Muscle layer of colon (tissue), 2 donors: Measurements from ENCODE around the gene VCP.

ENCODE experiments used
- H3K27ac ChIP-seq: one replicate; pipeline ENCODE4 v1.7.0; 2013; ENCODE audit warnings: low read depth, mild to moderate bottlenecking, low read length, moderate library complexity
- H3K27me3 ChIP-seq, 2 donors: one replicate each; pipeline ENCODE4 v1.7.0; 2013; ENCODE audit warnings: low read length in 2 of 2, mild to moderate bottlenecking in 2 of 2; ENCODE audit not compliant: insufficient read depth in 2 of 2, control insufficient read depth in 1 of 2
- H3K36me3 ChIP-seq: one replicate; pipeline ENCODE4 v1.7.0; 2013; ENCODE audit warnings: mild to moderate bottlenecking, low read length; ENCODE audit not compliant: insufficient read depth
- H3K4me1 ChIP-seq: one replicate; pipeline ENCODE4 v1.7.0; 2013; ENCODE audit warnings: mild to moderate bottlenecking, low read length; ENCODE audit not compliant: insufficient read depth
- H3K4me3 ChIP-seq, 2 donors: one replicate each; pipeline ENCODE4 v1.7.0; 2013; ENCODE audit warnings: low read length in 2 of 2, low read depth in 1 of 2, mild to moderate bottlenecking in 1 of 2, moderate library complexity in 1 of 2
- H3K9ac ChIP-seq: one replicate; pipeline ENCODE4 v1.7.0; 2013; ENCODE audit warnings: low read length
- H3K9me3 ChIP-seq: one replicate; pipeline ENCODE4 v1.7.0; 2013; ENCODE audit warnings: mild to moderate bottlenecking, low read length
- donor health status: abdominal sarcoma.
- donor health status: Adenocarcinoma of cecum.

The VCP gene

GRCh38 chr9:35054871-35055644, 17.4 kb downstream of the VCP start:
- H3K9ac ChIP-seq: no peak overlapping the region
- H3K9me3 ChIP-seq: no peaks in the 10 kb centered on the region
- H3K27me3 ChIP-seq: no peaks in the 10 kb centered on the region
- H3K4me1 ChIP-seq: peaks cover 5% of the 10 kb centered on the region
- H3K4me3 ChIP-seq: no peak overlapping the region
- peaks cover 53% of the 10 kb centered on the region for H3K36me3 ChIP-seq
- H3K27ac ChIP-seq: no peak overlapping the region

GRCh38 chr9:35054185-35054835, 18.1 kb downstream of the VCP start:
- Histone ChIP-seq H3K36me3 (peaks cover 51% of the 10 kb centered on the region), H3K4me1 (peaks cover 5% of the 10 kb centered on the region), H3K4me3 (no peak overlapping the region), H3K9ac (no peak overlapping the region), H3K27ac (no peak overlapping the region), H3K27me3 (no peaks in the 10 kb centered on the region), H3K9me3 (no peaks in the 10 kb centered on the region)

- no peaks in the 10 kb centered on the region for H3K9me3 ChIP-seq
- H3K4me1 ChIP-seq: peaks cover 5% of the 10 kb centered on the region
- peaks cover 38% of the 10 kb centered on the region for H3K36me3 ChIP-seq
- H3K27me3 ChIP-seq: no peaks in the 10 kb centered on the region
- H3K4me3 ChIP-seq: no peak overlapping the region
- H3K27ac ChIP-seq: no peak overlapping the region
- no peak overlapping the region for H3K9ac ChIP-seq
Measured at GRCh38 chr9:35051069-35051967, 21.1 kb downstream of the VCP start.

- peaks cover 5% of the 10 kb centered on the region for H3K4me1 ChIP-seq
- H3K9me3 ChIP-seq: no peaks in the 10 kb centered on the region
- no peaks in the 10 kb centered on the region for H3K27me3 ChIP-seq
- H3K4me3 ChIP-seq: no peak overlapping the region
- H3K9ac ChIP-seq: no peak overlapping the region
- H3K27ac ChIP-seq: no peak overlapping the region
- H3K36me3 ChIP-seq: peaks cover 45% of the 10 kb centered on the region
Measured at GRCh38 chr9:35048511-35048910, 23.9 kb downstream of the VCP start.

- H3K9me3 ChIP-seq: no peaks in the 10 kb centered on the region
- no peak overlapping the region for H3K4me3 ChIP-seq
- no peaks in the 10 kb centered on the region for H3K4me1 ChIP-seq
- H3K36me3 ChIP-seq: peaks cover 44% of the 10 kb centered on the region
- H3K27ac ChIP-seq: no peak overlapping the region
- no peaks in the 10 kb centered on the region for H3K27me3 ChIP-seq
- no peak overlapping the region for H3K9ac ChIP-seq
Measured at GRCh38 chr9:35044071-35044470, 28.4 kb downstream of the VCP start.

- Histone ChIP-seq H3K27me3 (no peaks in the 10 kb centered on the region), H3K4me3 (no peak overlapping the region), H3K4me1 (no peaks in the 10 kb centered on the region), H3K36me3 (peaks cover 35% of the 10 kb centered on the region), H3K27ac (no peak overlapping the region), H3K9me3 (no peaks in the 10 kb centered on the region), H3K9ac (no peak overlapping the region)
Measured at GRCh38 chr9:35042891-35043545, 29.4 kb downstream of the VCP start.

- no peak overlapping the region for H3K4me3 ChIP-seq
- H3K27me3 ChIP-seq: no peaks in the 10 kb centered on the region
- H3K9me3 ChIP-seq: no peaks in the 10 kb centered on the region
- H3K9ac ChIP-seq: no peak overlapping the region
- no peak overlapping the region for H3K27ac ChIP-seq
- H3K4me1 ChIP-seq: no peaks in the 10 kb centered on the region
- peaks cover 30% of the 10 kb centered on the region for H3K36me3 ChIP-seq
Measured at GRCh38 chr9:35042081-35042604, 30.3 kb downstream of the VCP start.

GRCh38 chr9:35035851-35036701, 36.3 kb downstream of the VCP start:
- Histone ChIP-seq H3K27me3 (no peaks in the 10 kb centered on the region), H3K4me1 (peaks cover 9% of the 10 kb centered on the region), H3K36me3 (no peaks in the 10 kb centered on the region), H3K9ac (no peak overlapping the region), H3K9me3 (no peaks in the 10 kb centered on the region), H3K4me3 (peak overlapping the region in 1 of 2 donors; percentile 50), H3K27ac (no peak overlapping the region)

- H3K9ac ChIP-seq: no peak overlapping the region
- no peak overlapping the region for H3K27ac ChIP-seq
- no peaks in the 10 kb centered on the region for H3K9me3 ChIP-seq
- H3K4me1 ChIP-seq: peaks cover 9% of the 10 kb centered on the region
- no peaks in the 10 kb centered on the region for H3K27me3 ChIP-seq
- no peaks in the 10 kb centered on the region for H3K36me3 ChIP-seq
- no peak overlapping the region for H3K4me3 ChIP-seq
Measured at GRCh38 chr9:35033101-35033500, 39.3 kb downstream of the VCP start.

GRCh38 chr9:35029852-35030251, 42.6 kb downstream of the VCP start:
- H3K9me3 ChIP-seq: no peaks in the 10 kb centered on the region
- no peaks in the 10 kb centered on the region for H3K4me1 ChIP-seq
- H3K27ac ChIP-seq: no peak overlapping the region
- H3K36me3 ChIP-seq: no peaks in the 10 kb centered on the region
- no peaks in the 10 kb centered on the region for H3K27me3 ChIP-seq
- H3K9ac ChIP-seq: no peak overlapping the region
- H3K4me3 ChIP-seq: no peak overlapping the region
